ENCODE results near the gene TMEM151B.

Gene TMEM151B

GRCh38 chr6:44260011-44260410, 10.2 kb upstream of the TMEM151B start:
- WGBS, 2 experiments (ENCODE audit: insufficient coverage in 2 of 2), result 92 to 98% methylated on average over 8 of the region's 8 CpGs
- peaks cover 35% of the 10 kb centered on the region for H3K36me3 ChIP-seq (ENCODE audit: control insufficient read depth, insufficient read depth, low read length)
- no peaks in the 10 kb centered on the region for H3K9me3 ChIP-seq (ENCODE audit: control insufficient read depth, low read length)
- H3K4me1 ChIP-seq (ENCODE audit: control insufficient read depth, insufficient read depth, low read length, poor library complexity, severe bottlenecking), result peaks cover 33% of the 10 kb centered on the region
- H3K27ac ChIP-seq (ENCODE audit: low read depth, low read length, severe bottlenecking), result no peak overlapping the region
- H3K4me3 ChIP-seq (ENCODE audit: extremely low read depth, insufficient read depth, low read length, poor library complexity, severe bottlenecking), result no peak overlapping the region

DNA sequence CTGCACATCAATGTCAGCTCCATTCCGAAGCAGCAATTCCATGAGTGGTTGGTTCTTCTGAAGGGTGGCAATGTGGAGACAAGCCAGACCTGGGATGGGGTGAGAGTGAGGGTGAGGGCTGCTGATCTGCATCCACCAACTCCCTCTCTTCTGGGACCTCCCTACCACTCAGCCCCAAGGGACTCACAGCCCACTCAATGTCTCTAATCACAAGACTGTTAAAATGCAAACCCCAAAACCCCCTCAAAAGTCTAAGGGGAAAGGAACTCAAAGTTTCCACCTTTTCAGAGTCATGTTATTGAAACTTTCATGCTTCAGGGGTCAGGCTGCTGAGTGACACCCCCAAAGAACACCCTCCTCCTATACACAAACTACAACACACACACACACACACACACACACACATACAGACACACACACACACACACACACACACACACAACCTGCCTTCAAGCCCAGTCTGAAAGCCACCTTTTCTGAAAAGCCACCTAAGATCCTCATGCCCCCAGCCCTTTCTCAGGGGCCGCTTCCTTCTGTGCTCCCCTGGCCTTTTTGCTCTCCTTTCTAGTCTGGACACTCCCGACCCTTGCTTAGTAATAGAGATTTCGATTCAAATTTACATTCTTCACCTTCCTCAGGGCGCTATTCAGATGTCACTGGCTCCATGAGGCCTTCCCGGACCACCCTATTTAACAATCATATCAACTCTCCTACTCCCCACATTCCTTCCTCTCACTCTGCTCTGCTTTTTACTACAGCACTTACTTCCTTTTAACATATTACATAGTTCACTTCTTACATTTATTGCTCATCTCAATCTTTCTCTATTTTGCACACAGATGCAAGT, 9.6 kb upstream of the TMEM151B start:
- Histone ChIP-seq H3K4me3 (ENCODE audit: extremely low read depth, insufficient read depth, low read length, poor library complexity, severe bottlenecking) (no peak overlapping the region), H3K9me3 (ENCODE audit: control insufficient read depth, low read length) (no peaks in the 10 kb centered on the region), H3K36me3 (ENCODE audit: control insufficient read depth, insufficient read depth, low read length) (peaks cover 28% of the 10 kb centered on the region), H3K4me1 (ENCODE audit: control insufficient read depth, insufficient read depth, low read length, poor library complexity, severe bottlenecking) (peaks cover 31% of the 10 kb centered on the region), H3K27ac (ENCODE audit: low read depth, low read length, severe bottlenecking) (no peak overlapping the region)
- 97 to 98% methylated on average over 4 to 5 of the region's 6 CpGs for WGBS, 2 experiments (ENCODE audit: insufficient coverage in 2 of 2)

GRCh38 chr6:44261581-44261980, 8.7 kb upstream of the TMEM151B start:
- H3K36me3 ChIP-seq (ENCODE audit: control insufficient read depth, insufficient read depth, low read length), result peaks cover 23% of the 10 kb centered on the region
- 92 to 98% methylated on average over 8 of the region's 8 CpGs for WGBS, 2 experiments (ENCODE audit: insufficient coverage in 2 of 2)

DNA sequence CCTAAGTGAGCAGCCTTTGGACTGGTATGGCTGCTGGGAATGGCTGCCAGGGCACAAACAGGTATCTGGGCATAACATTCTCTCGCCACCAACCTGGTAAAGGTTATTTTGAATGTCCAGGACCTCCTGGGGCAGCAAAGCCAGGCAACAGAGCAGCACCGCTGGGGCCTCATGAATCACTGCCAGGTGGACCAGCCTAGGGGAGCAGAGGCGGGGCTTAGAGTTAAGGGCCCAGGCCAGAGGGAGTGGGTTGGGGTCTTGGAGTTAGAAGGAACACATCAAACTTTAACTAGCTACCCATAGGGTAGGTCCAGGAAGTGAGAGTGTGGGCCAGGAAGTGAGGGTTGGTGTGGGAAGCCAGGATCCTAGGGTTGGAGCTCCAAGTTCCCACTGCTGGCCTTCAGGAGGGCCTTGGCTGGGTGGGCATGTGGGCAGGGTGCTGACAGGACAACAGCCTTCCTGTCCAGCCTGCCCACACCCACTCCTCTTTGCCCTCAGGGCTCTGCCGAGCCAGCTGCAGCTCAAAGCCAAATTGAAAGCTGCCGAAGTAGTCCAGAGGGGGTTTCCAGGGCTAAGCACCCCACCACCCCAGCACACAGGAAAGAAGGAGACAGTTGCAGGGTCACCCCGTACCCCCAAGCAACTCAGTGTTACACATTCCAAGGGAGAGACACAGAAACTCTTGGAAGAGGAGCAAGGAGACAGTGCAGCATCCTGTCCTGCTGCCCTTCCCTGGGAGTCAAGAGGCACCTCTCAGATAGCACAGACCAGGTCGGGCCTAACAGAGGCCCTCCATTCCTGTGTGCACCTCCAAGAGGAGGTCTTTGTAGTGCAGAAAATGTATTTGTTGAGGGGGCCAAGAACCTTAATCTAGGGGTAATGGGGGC, 7.5 kb upstream of the TMEM151B start:
- Histone ChIP-seq H3K36me3 (ENCODE audit: control insufficient read depth, insufficient read depth, low read length) (peaks cover 23% of the 10 kb centered on the region), H3K27ac (ENCODE audit: low read depth, low read length, severe bottlenecking) (no peak overlapping the region), H3K9me3 (ENCODE audit: control insufficient read depth, low read length) (no peaks in the 10 kb centered on the region), H3K4me3 (ENCODE audit: extremely low read depth, insufficient read depth, low read length, poor library complexity, severe bottlenecking) (peak overlapping the region; percentile 74), H3K4me1 (ENCODE audit: control insufficient read depth, insufficient read depth, low read length, poor library complexity, severe bottlenecking) (peaks cover 24% of the 10 kb centered on the region)
- 77% methylated on average over 4 to 6 of the region's 7 CpGs for WGBS, 2 experiments (ENCODE audit: insufficient coverage in 2 of 2)

More at GRCh38 chr6:44261581-44261980, 8.7 kb upstream of the TMEM151B start:
- peaks cover 24% of the 10 kb centered on the region for H3K4me1 ChIP-seq (ENCODE audit: control insufficient read depth, insufficient read depth, low read length, poor library complexity, severe bottlenecking)
- H3K9me3 ChIP-seq (ENCODE audit: control insufficient read depth, low read length), result no peaks in the 10 kb centered on the region
- H3K27ac ChIP-seq (ENCODE audit: low read depth, low read length, severe bottlenecking), result no peak overlapping the region
- H3K4me3 ChIP-seq (ENCODE audit: extremely low read depth, insufficient read depth, low read length, poor library complexity, severe bottlenecking), result no peak overlapping the region

DNA sequence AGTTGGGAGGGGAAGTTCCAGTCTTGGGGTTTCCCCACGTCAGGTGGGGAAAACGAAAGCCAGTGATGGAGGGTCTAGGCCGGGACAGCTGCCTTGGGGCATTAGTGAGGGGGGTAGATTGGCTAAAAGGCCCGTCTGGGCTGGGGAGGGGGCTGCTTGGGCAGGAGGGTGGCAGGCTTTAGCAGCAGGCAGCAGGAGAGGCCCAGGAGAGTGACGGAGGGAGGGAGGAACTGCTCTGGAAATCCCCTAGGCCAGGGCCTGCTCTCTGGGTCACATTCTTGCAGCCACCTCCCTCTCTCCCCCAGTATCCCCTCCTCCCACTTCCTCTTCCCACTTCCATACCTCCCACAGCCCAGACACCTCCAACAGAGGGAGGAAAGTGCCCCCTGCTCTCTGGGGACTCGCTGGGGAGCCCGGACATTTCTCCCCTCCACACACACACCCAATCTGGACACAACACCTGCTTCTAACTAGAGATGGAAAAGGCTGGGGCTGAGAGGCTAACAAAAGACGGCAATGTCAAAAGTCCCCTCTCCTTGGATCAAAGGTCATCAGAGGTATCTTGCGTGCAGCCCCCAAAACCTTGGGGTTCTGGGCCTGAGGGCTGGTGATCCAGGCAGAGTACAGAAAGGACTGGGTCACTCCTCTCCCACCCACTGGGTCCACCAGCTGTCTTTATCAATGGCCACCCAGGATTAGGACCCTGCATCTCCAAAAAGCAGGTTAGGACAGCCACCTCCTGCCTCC, 6.7 kb upstream of the TMEM151B start:
- H3K27ac ChIP-seq (ENCODE audit: low read depth, low read length, severe bottlenecking), result no peak overlapping the region
- WGBS, 2 experiments (ENCODE audit: insufficient coverage in 2 of 2), result 59 to 71% methylated on average over 3 to 6 of the region's 9 CpGs
- H3K9me3 ChIP-seq (ENCODE audit: control insufficient read depth, low read length), result no peaks in the 10 kb centered on the region
- peak overlapping the region; percentile 74 for H3K4me3 ChIP-seq (ENCODE audit: extremely low read depth, insufficient read depth, low read length, poor library complexity, severe bottlenecking)
- peaks cover 23% of the 10 kb centered on the region for H3K36me3 ChIP-seq (ENCODE audit: control insufficient read depth, insufficient read depth, low read length)
- peaks cover 28% of the 10 kb centered on the region for H3K4me1 ChIP-seq (ENCODE audit: control insufficient read depth, insufficient read depth, low read length, poor library complexity, severe bottlenecking)

DNA sequence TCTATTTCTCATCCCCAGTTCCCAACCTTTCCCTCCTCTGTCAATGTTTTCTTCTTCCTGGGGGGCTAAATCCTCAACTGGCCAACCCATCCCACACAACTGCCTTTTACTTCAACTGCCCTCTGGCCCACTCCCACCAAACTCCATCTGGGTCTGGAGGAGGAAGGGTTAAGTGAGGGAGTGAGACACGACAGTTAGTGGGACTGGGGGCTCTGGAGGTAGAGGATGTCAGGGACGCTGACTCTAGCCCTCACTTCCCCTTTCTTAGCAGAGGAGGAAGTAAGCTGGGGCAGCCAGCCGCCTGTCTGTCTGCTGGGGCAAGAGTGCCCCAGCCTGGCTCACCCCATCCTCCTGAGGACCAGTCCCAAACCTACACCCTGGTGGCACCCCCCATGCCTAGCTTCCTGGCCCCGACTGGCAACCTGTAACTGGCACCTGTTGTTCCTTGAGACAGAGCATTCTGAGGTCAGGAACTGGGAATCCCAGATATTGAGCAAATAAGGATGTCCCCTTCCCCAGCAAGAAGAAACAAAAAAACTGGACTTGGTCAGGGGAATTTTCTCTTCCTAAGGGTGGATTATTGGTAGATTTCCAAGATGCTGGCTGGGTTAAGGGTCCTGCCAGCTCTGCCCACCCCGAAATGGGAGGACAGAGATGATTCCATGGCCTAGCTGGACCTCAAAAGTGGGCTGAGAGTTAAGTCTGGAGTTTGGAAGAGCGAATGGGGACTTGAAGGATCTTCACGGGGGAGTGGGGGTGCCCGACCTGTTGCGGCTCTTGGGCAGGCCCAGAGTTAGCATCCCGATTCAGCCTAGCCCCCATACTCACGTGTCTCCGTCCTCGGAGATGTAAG, 5.9 kb upstream of the TMEM151B start:
- Histone ChIP-seq H3K36me3 (ENCODE audit: control insufficient read depth, insufficient read depth, low read length) (peaks cover 23% of the 10 kb centered on the region), H3K9me3 (ENCODE audit: control insufficient read depth, low read length) (no peaks in the 10 kb centered on the region), H3K4me3 (ENCODE audit: extremely low read depth, insufficient read depth, low read length, poor library complexity, severe bottlenecking) (peak overlapping the region; percentile 74), H3K4me1 (ENCODE audit: control insufficient read depth, insufficient read depth, low read length, poor library complexity, severe bottlenecking) (peaks cover 30% of the 10 kb centered on the region), H3K27ac (ENCODE audit: low read depth, low read length, severe bottlenecking) (no peak overlapping the region)
- WGBS, 2 experiments (ENCODE audit: insufficient coverage in 2 of 2), result 9 to 10% methylated on average over 8 to 11 of the region's 13 CpGs

GRCh38 chr6:44265007-44265721, 5.1 kb upstream of the TMEM151B start, which contains the start of gene NFKBIE:
NFKBIE (minus strand) TSS chr6:44265551; CDS start chr6:44265346, 205 bp downstream.
- Histone ChIP-seq H3K36me3 (ENCODE audit: control insufficient read depth, insufficient read depth, low read length) (peaks cover 17% of the 10 kb centered on the region), H3K27ac (ENCODE audit: low read depth, low read length, severe bottlenecking) (peak within 1 kb of the TSS; percentile 57), H3K9me3 (ENCODE audit: control insufficient read depth, low read length) (no peaks in the 10 kb centered on the region), H3K4me3 (ENCODE audit: extremely low read depth, insufficient read depth, low read length, poor library complexity, severe bottlenecking) (peak within 1 kb of the TSS; percentile 74), H3K4me1 (ENCODE audit: control insufficient read depth, insufficient read depth, low read length, poor library complexity, severe bottlenecking) (peaks cover 30% of the 10 kb centered on the region)
- WGBS, 2 experiments (ENCODE audit: insufficient coverage in 2 of 2), result 0 to 1% methylated on average over 55 to 61 of the region's 72 CpGs

GRCh38 chr6:44265722-44266233, 4.5 kb upstream of the TMEM151B start:
- H3K4me3 ChIP-seq (ENCODE audit: extremely low read depth, insufficient read depth, low read length, poor library complexity, severe bottlenecking), result peak overlapping the region; percentile 74
- peaks cover 30% of the 10 kb centered on the region for H3K4me1 ChIP-seq (ENCODE audit: control insufficient read depth, insufficient read depth, low read length, poor library complexity, severe bottlenecking)
- H3K27ac ChIP-seq (ENCODE audit: low read depth, low read length, severe bottlenecking), result no peak overlapping the region
- peaks cover 13% of the 10 kb centered on the region for H3K36me3 ChIP-seq (ENCODE audit: control insufficient read depth, insufficient read depth, low read length)
- no peaks in the 10 kb centered on the region for H3K9me3 ChIP-seq (ENCODE audit: control insufficient read depth, low read length)
- 77 to 78% methylated on average over 15 to 17 of the region's 17 CpGs for WGBS, 2 experiments (ENCODE audit: insufficient coverage in 2 of 2)

GRCh38 chr6:44266347-44266746, 3.9 kb upstream of the TMEM151B start:
- no peak overlapping the region for H3K27ac ChIP-seq (ENCODE audit: low read depth, low read length, severe bottlenecking)
- H3K4me1 ChIP-seq (ENCODE audit: control insufficient read depth, insufficient read depth, low read length, poor library complexity, severe bottlenecking), result peaks cover 30% of the 10 kb centered on the region
- H3K9me3 ChIP-seq (ENCODE audit: control insufficient read depth, low read length), result no peaks in the 10 kb centered on the region
- H3K36me3 ChIP-seq (ENCODE audit: control insufficient read depth, insufficient read depth, low read length), result peaks cover 10% of the 10 kb centered on the region
- no peak overlapping the region for H3K4me3 ChIP-seq (ENCODE audit: extremely low read depth, insufficient read depth, low read length, poor library complexity, severe bottlenecking)
- 94 to 100% methylated on average over 3 of the region's 3 CpGs for WGBS, 2 experiments (ENCODE audit: insufficient coverage in 2 of 2)
